ENCODE measurements around the gene RANBP17.

- TF ChIP-seq EP300 (IDR thresholded peaks at IDR 0.05) (no peak), CTCF (IDR thresholded peaks at IDR 0.05) (no peak), POLR2AphosphoS5 (IDR thresholded peaks at IDR 0.05) (no peak), POLR2A (IDR thresholded peaks at IDR 0.05) (no peak)
Measured at GRCh38 chr5:170913573-170913972, 51.8 kb downstream of the RANBP17 start.
